ENCODE data around the gene FCHSD2.

FCHSD2 gene

DNA sequence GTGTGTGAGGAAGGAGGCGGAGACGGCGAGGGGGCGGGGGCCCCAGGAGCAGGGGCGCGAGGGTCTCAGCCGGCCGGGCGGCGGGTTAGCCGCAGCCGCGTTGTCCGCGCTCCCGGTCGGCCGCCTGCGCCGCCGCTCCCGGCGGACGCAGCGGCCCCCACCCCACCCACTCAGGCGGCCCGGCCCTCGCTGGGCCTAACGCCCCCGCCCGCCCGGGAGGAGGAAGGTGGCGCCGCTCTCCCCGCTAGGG, at the start of gene FCHSD2:
Gene FCHSD2, minus strand, starts transcription at position 191 of the 250 bp plus-strand sequence. CDS start 441 bp downstream, outside the sequence.
- no peak for DNase-seq (ENCODE audit: low read depth)

DNA sequence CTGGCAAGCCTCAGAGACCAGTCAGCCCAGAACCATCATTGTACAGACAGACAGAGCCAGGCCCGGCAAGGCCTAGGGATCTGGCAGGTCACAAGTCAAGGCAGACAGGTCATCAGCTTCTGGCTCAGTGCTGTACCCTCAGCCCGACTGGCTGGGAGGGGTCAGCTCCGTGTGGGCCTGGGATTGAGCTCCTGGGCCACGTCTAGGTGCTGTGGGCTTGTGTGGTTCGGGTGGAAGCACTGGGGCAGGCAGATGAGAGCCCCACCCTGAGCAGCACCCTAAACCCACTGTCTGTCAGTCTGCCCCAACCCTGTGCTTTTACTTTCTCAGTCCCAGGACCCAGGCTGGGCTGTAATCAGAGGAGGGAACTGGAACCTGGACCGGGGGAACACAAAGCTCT, 49.0 kb upstream of the FCHSD2 start:
- DNase-seq (ENCODE audit: low read depth) = no peak

DNA sequence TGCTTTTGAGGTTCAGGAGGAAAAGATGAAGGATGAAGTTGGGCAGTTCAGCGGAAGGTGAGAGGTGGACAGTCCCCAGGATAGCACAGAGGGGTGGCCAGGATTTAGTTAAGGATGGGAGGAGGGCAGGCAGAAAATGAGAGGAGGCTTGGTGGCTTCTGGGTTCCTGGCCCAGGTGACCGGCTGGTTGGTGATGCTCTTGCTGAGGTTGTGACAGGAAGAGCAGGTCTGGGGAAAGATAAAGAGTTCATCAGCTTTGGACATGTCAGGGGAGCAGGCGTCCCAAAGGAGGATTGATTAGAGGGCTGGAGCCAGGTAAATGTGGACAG, 48.4 kb upstream of the FCHSD2 start:
- DNase-seq (ENCODE audit: low read depth) = no peak

DNA sequence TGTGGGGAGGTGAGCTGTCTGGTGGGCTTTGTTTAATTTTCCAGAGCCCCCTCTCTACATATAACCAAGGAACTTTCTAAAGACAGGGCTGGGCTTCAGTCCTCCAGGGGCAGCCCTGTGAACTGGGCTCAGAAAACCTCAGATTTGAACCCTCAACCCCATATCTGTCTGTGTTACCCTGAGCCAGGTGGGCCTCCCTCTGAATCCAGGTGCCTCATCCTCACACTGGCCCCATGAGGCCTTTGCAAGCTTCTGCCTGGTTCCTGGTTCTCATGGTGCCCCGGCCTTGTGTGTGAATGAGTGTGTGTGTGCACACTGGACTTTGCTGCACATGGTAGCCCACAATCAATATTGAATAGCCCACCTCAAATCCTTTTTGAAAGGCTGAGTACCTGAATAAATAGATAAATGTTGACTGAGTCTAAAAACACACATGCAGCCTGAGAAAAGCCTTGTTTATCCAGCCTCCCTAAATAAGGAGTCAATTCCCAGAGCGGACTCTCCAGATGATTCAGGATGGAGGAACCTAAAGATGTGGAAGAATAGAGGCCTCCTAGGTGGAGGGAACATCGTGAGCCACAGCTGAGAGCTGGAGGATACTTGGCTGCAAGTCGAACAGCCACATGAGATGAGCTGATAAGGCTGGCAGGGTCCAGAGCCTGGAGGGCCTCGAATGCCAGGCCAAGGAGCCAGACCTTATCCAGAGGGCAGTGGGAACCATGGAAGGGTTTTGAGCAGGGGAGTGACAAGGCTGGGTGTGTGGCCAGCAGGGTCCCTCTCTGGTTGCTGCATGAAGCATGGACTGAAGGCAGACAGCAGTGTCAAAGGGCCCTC, 47.8 kb upstream of the FCHSD2 start:
- DNase-seq (ENCODE audit: low read depth) = no peak

DNA sequence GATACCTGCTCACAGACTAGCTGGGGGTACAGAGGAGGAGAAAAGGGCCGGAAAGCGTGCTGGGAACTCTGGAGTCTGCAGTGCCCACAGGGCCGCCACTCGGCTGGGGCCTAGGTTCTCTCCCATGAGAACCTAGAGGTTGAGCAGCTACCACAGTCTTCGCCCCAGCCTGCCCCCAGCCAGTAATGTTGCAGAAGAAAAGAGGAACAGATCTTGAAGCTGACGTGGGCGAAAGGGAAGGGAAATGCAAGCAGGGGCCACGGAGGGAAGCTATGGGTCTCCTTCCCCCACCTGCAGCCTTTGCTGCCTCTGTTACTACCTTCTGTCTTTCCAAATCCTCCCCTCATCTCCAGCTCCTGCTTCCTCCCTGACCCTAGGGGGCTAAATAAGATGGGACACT, 47.2 kb upstream of the FCHSD2 start:
- no peak for DNase-seq (ENCODE audit: low read depth)

DNA sequence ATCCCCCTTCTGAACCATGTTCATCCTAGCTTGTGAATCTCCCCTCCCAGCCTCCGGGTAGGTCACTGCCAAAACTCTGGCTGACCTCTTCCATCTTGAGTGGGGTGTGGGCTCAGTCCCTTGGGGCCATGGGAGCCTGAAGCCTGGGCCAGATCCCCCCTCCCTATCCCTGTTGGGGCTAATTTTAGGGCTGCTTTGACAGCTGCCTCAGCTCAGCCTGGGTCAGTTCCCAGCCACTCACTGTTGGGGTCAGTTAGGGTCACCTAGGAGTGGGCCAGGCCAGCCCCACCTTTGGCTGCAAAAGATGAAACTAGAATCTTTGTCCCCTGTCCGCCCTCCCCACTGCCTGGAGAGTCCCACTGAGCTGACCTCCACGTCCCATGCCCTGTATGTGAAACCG, 46.2 kb upstream of the FCHSD2 start:
- no peak for DNase-seq (ENCODE audit: low read depth)

DNA sequence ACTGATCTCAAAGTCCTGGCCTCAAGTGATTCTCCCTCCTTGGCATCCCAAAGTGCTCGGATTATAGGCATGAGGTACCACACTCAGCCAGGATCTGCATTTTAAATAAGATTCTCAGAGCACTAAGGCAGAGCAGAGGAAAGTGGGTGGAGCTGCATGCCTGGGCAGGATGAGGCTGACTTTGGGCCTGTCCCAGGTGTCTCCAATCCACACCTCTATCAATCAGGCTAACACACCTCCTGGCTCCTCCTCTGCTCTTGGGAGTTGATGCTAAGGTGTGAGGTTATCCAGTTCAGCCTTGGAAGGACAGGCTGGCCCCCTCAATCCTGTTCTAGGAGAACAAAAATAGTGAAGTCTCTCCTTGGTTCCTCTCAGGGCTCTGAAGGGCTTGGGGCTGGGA, 45.7 kb upstream of the FCHSD2 start:
- DNase-seq (ENCODE audit: low read depth) = no peak

DNA sequence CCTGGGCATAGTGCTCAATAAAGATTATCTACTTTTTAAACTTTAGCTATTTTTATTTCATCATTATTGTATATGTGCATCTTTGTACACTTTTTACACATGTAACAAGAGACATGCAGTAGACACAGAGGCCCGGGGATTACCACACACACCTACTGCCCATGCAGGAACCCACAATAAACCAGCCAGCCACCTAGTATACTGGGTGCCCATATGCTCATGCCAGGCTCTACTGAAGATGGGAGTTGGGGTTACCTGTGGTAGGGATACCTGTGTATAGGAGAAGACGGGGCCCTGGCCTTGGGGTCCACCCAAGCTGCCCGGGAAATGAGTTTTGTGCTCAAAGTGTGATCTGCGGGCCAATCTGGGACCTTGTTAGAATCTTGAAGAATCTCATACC, 44.8 kb upstream of the FCHSD2 start:
- DNase-seq (ENCODE audit: low read depth) = no peak

DNA sequence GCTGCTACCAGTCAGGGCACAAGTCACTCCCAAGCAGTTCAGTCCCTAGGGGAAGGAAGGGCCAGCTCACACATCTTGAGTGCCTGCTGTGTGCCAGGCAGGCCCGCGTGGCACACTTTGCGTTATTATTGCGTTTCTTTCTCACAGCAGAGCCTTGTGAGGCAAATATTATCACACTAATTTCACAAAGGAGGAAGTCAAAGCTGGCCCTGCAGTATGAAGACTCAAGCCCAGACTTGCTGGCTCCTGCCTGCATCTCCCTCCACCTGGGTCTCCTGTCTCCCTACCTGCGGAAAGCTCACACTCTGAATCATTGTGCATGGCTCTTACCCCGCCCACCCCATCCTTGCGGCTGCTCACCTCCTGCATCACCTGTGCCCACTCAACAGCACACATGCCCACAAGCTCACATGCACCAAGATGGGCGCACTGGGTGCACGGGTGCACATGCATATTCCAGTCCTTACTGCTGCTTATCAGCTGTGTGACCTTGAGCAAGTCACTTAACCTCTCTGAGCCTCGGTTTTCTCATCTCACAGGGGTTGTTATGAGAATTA, 44.3 kb upstream of the FCHSD2 start:
- no peak for DNase-seq (ENCODE audit: low read depth)

DNA sequence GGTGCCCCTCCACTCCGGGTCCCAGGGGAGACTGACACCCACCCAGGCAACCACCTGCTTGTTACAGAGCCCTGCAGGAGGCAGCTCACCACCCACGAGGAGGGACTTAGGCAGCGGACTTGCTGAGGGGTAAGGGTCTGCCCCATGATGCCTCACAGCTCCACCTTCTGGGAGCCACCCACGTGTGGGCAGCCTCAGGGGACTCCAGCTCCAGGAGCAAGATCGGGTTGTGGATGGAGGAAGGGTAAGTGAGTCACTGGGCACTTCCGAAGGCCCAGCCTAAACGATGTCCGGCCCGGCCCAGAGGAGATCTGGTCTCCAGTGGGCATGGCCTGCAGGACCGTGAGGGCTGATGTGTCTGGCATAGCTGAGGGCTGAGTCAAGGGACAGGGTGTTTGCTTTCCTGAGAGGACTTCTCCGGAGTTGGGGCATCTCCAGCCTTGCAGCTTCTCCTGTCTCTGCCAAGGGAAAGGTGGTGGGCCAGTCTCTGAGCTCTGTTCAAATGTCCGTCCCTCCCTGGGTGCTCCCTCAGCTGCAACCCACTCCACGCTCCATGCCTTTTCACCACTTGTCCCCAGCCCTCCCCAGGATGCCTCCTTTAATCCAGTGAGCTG, 43.7 kb upstream of the FCHSD2 start:
- no peak for DNase-seq (ENCODE audit: low read depth)

DNA sequence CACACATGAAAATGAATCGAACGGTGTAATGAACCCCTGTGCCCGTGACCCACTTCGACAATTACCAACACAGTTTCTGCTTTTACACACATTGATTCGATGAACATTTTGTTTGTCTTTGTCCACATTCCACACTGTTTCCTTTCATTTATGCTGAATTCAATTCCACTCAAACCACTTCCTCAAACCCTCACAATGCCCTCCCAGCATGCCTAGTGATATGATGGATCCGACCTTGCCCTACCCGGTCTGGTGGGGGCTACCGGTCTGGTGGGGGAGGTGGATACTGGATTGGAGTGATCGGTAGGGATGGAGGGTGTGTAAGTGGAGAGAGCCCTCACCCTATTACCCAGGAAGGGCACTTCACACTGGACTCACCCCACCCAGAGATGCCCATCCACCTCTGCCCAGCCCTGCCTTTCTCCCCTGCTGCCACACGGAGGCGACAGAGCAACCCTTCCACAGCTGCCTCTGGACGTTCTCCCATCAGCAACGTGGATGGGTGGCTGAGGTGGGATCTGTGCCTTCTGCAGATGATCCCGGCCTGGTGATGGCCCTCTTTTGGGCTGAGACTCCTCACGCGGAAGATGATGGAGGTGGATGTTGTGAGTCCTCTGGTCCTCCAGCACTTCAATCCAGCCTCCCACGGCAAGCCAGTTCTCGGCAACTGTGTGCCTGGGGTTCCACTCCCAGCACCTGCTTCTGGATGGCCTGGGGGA, 43.0 kb upstream of the FCHSD2 start:
- peak; percentile 47 for DNase-seq (ENCODE audit: low read depth)

DNA sequence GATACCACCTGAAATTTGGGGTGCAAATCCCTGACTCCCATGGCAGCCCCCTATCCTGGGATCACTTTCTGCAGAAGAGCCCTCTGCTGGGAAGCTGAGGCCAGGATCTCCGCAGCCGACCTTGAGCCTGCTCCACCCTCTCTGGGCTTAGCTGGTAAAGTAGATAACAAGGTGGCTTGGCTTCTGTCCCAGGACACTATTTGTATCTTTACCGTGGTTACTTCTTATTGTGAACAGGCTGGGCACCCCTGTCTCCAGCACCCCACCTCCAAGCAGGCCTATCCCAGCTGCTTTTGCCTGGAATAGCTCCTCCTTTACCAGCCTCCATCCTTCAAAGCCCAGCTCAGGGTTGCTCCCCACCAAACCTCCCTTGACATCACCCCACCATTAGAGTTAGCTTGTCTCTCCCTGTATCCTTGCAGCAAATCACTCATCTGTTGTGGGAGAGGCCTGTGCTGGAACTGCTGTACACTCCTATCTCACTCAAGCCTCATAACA, 40.8 kb upstream of the FCHSD2 start:
- no peak for DNase-seq (ENCODE audit: low read depth)

DNA sequence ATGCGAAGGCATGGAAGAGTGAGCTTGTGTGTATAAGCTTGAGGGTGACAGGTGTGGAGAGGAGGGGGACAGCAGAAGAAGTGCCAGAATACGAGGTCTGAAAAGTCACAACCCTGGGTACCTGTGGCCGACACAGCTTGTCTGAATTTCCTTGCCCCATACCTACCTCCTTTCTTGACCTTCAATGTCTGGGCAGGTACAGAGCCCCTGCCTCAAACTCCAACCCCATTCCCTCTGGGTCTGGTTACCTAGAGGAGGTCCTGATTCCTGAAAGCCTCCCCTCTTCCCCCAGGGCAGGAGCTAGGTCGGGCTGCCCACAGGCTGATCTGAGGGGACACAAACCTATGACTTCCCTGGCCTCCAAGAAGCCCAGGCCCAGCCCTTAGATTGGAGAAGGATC, 36.6 kb upstream of the FCHSD2 start:
- no peak for DNase-seq (ENCODE audit: low read depth)

DNA sequence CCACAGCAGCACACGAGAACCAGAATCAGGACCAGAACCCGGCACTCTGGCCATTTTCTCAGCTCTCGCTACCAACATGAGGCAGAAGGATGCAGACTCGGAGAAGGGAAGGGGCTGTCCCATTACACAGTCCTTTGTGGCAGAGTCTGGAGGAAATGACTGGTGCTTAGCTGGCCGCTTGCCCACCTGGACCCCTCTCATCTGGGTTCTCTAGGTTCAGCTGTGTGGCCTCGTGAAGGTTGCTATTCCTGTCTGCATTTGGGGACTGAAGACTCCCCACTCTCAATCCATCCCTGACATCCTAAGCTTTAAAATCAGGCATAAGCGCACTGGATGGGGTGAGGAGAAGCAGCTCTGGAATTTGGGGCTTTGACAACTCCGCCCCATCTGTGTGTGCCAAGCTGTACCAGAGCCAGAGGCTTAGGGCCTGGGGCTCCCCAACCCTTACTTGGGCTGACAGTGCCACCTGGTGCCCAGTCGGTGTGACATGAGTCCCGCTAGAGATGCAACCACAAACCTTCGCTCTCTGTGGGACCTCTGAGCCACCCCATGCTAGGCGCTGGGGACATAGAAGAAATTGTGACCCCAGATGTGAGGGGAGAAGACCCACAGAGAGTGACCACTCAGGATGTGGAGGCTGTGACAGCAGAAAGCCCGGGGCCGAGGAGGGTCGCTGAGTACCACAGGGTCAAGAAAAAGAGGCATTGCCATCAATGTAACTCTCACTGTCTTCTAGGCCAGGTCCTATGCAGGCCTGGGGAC, 35.8 kb upstream of the FCHSD2 start:
- peak; percentile 62 for DNase-seq (ENCODE audit: low read depth)

DNA sequence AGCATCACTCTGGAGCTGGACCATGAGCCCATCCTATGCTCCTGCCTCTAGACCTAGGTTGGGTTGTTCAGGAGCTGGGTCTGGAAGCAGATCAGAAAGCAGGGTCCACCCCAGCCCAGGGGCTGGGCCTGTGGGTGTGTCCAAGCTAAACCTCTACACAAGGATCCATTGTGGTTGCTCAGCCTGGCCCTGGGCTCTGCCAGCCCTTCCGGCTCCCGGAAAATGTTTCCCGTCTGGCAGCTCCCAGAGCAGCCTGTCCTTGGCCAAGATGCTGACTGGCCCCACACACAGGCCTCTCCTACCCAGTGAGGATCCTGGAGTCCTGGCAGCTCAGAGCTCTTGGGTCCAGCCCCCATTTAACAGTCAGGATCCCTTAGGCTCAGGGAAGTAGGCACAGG, 35.3 kb upstream of the FCHSD2 start:
- no peak for DNase-seq (ENCODE audit: low read depth)

DNA sequence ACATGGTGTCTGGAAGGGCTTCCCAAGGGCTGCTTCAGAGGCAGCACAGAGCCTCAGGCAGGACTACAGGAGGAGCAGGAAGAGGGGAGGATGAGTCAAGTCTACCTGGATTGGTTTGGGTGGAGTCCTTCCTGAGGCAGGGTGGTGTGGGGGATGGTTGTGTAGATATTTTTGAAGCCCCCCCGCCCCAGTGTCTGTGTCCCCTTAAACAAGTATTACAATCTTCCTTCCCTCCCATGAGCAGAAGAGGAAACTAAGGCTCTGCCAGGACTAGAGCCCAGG, 34.7 kb upstream of the FCHSD2 start:
- DNase-seq (ENCODE audit: low read depth) = no peak

DNA sequence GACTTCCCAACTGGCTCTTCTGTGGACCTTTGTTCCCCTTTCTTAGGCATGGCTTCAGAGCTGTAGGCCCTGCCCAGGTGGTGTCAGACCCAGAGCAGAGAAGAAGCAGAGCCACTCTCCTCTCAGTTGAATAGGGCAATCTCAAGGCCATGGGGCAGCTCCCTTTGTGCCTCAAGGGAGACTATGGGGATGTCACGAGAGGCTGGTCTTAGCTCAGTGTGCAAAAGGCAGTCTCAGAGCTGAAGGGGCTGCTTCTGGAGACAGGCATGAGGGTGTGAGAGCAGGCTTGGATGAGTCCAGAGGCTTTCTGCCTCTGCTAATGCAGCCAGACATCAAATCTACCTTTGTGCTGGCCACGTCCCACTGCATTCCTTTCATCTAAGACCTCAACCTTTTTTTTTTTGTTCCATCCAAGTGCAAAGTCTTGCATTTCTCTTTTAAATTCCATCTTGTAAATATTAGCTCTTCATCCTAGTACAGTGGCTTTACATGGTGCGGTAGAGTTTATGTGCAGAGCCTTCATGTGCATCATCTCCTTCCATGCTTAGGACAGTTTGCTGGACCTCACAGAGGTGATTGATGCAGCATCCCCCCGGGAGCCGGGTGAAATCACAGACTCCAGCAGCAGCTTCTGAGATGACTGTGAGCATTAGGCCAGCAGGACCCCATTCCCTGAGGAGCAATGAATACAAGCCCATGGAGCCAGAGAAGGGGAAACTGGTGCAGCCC, 34.2 kb upstream of the FCHSD2 start:
- DNase-seq (ENCODE audit: low read depth) = no peak

DNA sequence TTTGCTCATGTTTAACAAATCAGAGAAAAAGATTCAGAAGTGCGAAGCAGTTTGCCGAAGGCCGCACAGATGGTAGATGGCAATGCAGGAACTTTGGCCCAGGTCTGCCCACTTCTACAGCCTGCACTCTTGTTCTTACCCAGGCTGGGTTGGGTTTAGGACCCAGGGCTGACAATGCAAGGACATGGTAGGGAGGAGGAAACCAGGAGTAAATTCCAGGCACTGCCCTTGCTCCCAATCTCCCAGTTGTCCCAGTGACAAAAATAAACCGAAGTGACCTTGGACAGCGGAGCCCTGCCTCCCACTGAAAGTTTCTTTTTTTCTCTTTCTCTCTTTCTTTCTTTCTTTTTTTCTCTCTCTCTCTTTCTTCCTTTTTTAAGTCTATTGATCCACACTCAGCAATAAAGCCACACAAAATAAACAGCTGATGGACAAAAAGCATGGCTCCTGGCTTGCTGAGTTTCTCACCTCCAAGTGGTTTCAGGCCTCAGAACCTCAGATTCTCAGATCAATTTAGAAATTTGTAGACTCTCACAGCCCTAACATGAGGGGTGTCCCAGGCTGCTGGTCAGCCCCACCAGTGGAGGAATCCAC, 33.5 kb upstream of the FCHSD2 start:
- DNase-seq (ENCODE audit: low read depth) = no peak

DNA sequence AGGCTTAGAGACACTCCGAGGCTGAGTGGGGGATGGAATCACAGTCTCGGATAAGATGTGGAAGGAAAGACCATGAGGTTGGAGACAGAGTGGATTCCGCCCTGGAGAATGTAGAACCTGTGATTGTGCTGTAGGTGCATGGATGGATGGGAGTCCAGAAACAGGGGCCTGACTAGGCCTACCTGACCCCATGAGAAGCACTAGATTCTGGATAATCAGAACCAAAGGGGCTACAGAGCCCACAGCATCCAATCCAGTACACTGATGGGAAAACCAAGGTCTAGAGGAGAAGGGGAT, 32.3 kb upstream of the FCHSD2 start:
- no peak for DNase-seq (ENCODE audit: low read depth)

DNA sequence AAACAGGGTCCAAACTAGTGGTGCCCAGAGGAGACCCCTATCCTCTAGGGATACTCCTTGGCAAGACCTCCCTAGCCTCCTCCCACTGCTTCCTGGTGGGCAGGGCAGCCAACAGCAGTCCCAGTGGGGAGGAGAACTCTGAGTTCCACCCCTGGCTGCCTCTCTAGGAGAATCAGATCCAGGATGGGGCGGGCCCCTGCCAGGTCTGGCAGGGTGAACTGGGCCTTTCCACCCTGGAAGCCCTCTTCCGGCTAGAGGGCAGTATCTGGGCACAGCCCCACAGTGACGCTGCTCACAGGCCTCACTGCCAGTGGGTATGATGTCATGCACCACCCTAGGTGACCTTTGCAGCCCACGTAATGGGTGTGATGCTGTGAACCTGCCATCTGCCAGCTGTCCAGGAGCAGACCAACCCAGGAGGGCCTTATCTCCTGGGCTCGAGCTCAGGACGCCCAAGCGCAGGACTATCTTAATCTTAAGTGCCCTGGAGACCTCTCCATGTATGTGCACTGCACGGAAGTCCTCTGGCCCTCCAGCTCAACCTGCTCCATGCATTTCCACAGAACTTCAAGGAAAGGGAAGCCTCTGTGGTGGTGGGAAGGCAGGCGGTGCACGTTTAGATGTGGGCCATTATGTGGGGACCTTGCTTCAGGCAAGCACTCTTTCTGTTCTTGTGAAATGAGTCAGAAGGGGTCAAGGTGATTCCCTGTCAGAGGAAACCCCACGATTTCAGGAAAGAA, 31.8 kb upstream of the FCHSD2 start:
- no peak for DNase-seq (ENCODE audit: low read depth)

Data from activated T-cell treated with anti-CD3 and anti-CD28 coated beads for 48 hours (primary cell).